ENCODE measurements around the gene SCGB2B2.
A peak's percentile ranks its signal among the peaks of the same experiment; 100 is the strongest.
"Not testable (repeated sequence)": the region's sequence is repeated elsewhere in the genome, so short reads cannot be mapped to it uniquely, and the experiment has no call there.

The SCGB2B2 gene

GRCh38 chr19:34676697-34677385 is at the start of gene SCGB2B2:
Gene SCGB2B2, minus strand, starts transcription at chr19:34677159. Its CDS starts 82,596 bp downstream, at chr19:34594563.
- DNase-seq: no peak

DNA sequence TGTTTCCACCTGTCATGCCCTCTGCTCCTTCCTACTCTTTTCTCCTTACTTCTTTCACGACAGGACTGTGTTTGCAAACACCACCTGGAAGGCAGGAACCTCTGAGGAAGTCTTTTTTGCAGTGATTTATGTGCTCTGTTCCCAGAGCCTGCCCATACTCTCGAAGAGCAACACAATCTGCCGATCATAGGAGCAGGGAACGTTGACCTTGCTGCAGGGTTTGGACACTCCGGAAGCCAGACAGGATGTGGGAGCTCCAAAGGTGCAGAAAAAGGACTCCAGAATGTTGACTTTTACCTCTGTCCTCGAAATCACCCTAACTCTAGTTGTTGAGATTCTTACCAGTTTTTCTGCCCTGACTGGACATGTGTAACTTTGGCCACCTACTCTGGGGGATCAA is 48.4 kb upstream of the SCGB2B2 start:
- no peak for DNase-seq

DNA sequence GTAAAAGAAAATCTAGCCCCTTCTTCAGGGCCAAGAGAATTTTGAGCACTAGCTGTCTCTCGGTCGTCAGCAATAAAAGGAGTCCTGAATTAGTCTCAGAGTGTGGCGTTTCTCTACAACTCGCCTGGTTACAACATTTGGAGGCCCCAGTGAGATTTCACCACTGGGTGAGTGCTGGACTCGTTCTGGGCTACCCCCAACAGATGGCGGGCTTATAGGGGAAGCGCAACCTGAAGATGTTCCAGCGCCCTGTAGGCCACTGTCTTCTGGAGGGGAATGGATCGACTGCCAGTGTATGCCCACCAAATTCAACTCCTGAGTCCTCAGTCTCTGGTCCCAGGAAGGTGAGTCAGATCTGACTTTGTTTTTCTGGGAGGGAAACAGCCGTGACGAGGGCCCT is 45.4 kb upstream of the SCGB2B2 start:
- no peak for DNase-seq

- no peak for DNase-seq
Measured at GRCh38 chr19:34715357-34715756, 38.4 kb upstream of the SCGB2B2 start.

- no peak for DNase-seq
Measured at GRCh38 chr19:34713262-34713637, 36.3 kb upstream of the SCGB2B2 start.

- DNase-seq: no peak
Measured at GRCh38 chr19:34712395-34713261, 35.7 kb upstream of the SCGB2B2 start.

GRCh38 chr19:34711890-34712289 is 34.9 kb upstream of the SCGB2B2 start:
- no peak for DNase-seq

GRCh38 chr19:34707661-34708060 is 30.7 kb upstream of the SCGB2B2 start:
- no peak for DNase-seq

DNA sequence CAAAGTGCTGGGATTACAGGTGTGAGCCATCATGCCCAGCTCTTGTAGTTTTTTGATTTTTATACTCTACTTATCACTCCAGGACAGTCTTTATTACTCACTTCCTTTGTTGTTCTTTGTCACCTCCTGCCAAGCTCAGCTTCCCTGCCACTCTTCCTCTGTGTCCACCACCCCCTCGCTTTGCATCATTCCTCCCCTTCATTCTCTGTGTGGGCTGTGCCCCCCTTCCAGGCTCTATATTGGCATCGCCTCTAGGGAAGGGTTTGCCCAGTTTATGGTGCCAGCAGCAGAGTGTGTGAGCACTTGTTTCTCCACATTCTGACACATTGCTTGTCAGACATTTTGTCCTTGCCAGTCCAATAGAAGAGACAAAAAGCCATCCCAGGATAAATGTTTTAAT is 15.6 kb upstream of the SCGB2B2 start:
- DNase-seq: no peak

DNA sequence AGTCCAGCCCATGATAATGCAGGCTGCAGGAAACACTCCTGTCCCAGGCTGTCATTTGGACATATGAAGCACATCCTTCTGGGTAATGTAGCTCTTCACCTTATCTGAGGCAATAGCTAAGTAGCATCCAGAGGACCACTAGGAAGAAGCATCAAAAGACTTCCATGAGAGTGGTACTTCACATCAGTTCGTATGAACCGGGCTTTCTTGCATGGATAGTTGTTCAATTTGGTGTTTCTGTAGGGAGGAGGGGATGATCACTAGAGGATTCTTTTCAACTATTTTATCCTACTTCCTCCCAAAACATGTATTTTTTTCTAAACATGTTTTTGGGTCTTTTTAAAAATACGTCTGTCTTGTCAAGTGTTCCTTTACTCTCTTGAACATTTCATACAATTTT is 13.4 kb upstream of the SCGB2B2 start:
- DNase-seq: no peak

DNA sequence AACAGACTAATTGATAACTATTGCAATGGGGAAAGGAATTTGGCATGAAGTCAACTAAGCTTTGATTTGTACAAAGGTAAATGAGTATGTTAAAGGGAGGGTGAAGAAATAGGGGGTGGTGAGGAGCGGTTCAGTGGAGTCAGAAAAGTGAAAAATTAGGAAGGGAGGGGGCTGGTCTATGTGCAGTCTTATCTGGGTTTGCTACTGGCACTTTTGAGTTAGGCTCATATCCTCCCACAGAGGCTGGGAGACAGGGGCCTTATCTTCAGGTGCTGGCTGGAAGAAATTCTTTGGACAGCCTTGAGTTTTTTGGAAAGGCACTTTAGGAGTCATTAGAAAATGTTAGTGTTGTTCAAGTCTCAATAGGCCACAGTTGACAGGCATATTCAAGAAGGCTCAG is 11.6 kb upstream of the SCGB2B2 start:
- DNase-seq: no peak

GRCh38 chr19:34687348-34687747 is 10.4 kb upstream of the SCGB2B2 start:
- no peak for DNase-seq

GRCh38 chr19:34686455-34686854 is 9.5 kb upstream of the SCGB2B2 start:
- DNase-seq: no peak

DNA sequence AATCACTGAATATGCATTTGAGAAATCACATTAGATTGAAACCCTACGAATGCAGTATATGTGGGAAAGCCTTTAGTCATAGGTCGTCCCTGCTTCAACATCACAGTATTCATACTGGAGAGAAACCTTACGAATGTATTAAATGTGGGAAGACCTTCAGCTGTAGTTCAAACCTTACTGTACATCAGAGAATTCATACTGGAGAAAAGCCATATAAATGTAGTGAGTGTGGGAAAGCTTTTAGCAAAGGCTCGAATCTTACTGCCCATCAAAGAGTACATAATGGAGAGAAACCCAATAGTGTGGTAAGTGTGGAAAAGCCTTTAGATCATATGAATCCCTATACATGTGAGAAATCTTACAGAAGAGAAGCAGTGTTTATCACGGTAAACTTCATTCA is 8.3 kb upstream of the SCGB2B2 start:
- DNase-seq: not testable (repeated sequence)

DNA sequence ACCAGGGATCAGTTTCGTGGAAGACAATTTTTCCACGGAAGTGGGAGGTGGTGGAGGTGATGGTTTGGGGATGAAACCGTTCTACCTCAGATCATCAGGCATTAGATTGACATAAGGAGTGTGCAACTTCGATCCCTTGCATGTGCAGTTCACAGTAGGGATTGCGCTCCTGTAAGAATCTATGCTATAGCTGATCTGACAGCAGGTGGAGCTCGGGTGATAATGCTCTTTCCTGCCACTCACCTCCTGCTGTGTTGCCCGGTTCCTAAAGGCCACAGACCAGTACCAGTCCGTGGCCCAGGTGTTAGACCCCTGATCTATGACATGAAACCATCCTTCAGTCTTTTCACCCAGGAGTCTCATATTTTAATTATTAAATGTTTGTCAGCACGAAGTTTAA is 4.5 kb upstream of the SCGB2B2 start:
- no peak for DNase-seq

DNA sequence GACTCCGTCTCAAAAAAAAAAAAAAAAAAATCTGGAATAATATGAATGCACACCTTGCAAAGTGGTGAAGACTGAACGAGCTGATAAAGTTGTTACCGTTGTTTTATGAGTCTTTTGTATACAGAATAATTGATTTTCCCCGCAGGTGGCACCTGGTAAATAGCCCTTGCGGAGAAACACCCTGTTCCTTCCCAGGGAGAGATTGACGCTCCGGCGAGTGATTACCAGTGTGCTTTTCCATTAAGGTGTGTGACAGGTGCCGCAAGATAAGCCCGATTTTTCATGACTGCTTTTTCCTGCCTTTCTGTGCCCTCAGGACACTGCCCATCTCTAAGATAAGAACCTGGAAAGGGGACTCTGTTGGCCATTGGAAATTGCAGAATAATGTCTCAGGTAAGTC is 1.5 kb upstream of the SCGB2B2 start:
- DNase-seq: no peak

DNA sequence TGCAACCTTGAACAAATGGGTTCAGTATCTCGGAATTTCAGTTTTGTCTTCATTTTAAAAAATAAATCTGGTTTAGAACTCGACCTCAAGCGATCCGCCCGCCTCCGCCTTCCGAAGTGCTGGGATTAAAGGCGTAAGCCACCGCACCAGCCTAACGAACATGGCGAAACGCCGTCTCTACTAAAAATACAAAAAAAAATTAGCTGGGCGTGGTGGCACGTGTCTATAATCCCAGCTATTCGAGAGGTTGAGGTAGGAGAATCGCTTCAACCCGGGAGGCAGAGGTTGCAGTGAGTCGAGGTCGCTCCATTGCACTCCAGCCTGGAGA is 1.1 kb upstream of the SCGB2B2 start:
- DNase-seq: no peak

DNA sequence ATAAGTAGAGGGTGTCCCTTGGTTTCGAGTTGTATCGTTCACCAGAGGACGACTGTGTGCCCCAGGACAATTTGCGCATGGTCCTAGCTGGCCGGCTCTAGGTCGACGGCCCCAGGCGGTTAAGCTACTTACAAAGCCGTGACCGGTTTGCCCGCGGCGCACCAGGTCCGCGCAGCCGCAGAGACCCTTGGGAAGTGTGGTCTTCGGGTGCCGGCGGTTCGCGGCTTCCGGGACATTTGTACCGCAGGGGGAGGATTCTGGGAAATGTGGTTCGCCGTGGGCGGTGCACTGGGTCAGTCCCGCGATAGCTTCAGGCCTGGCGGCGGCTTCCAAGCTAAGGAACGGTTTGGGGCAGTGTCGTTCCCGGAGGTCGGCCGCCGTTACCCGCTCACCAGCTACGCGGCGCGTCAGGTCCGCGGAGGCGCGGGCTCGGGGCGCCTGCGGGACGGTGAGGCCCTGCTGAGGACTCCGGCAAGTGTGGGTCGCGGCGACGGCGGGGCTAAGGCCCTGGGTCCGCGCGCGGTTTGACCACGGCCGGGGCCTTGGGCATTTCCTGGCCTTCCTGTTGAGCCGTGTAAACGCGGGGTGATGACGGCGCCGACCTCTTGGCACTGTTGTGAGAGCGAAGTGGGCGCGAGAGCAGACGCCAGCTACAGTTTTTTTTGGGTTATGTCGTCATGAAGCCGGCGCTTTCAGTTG is 576 bp upstream of the SCGB2B2 start, which contains the start of gene ZNF302:
ZNF302 (plus strand) TSS at position 293 of the 699 bp plus-strand sequence. CDS start 1,127 bp downstream, outside the sequence.
- peak; percentile 78 for DNase-seq

- DNase-seq: no peak
Measured at GRCh38 chr19:34675919-34676318, 1.0 kb downstream of the SCGB2B2 start.

DNA sequence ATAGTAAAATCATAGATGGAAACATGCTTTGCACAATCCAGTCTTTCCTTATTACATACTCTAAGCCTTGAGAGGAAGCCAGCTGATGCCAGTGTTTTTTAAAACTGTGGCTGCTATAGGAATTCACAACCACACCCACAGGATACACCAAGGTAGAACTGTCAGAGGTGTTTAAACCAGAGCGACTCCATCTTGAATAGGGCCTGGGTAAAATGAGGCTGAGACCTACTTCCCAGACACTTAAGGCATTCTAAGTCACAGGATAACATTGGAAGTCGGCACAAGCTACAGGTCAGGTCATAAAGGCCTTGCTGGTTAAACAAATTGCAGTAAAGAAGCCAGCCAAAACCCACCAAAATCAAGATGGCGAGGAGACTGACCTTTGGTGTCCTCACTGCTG is 1.7 kb downstream of the SCGB2B2 start:
- DNase-seq: no peak

DNA sequence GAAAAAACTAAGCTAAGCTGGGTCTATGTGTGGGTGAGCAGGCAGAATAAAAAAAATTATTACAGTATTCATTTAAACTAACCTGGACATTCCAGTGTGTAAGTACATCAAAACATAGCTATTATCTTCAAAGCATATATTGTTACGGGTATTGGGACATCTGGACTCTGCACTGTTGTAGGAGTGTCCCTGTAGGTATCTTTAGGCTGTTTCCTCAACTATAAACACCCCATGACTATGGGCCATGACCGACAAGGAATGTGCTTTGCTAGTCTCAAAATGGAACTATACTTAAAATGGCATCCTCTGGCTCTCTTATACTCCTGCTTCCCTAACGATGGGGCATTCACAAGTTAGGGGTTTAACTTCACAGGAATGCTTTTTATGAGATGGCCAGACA is 3.4 kb downstream of the SCGB2B2 start:
- no peak for DNase-seq

GRCh38 chr19:34671972-34672371 is 5.0 kb downstream of the SCGB2B2 start:
- DNase-seq: no peak

- no peak for DNase-seq
Measured at GRCh38 chr19:34669305-34669704, 7.7 kb downstream of the SCGB2B2 start.

GRCh38 chr19:34668690-34669089 is 8.3 kb downstream of the SCGB2B2 start:
- DNase-seq: not testable (repeated sequence)

All from GOT3 (cell line).